ENCODE data around the gene ATP5PB.

The ATP5PB gene

DNA sequence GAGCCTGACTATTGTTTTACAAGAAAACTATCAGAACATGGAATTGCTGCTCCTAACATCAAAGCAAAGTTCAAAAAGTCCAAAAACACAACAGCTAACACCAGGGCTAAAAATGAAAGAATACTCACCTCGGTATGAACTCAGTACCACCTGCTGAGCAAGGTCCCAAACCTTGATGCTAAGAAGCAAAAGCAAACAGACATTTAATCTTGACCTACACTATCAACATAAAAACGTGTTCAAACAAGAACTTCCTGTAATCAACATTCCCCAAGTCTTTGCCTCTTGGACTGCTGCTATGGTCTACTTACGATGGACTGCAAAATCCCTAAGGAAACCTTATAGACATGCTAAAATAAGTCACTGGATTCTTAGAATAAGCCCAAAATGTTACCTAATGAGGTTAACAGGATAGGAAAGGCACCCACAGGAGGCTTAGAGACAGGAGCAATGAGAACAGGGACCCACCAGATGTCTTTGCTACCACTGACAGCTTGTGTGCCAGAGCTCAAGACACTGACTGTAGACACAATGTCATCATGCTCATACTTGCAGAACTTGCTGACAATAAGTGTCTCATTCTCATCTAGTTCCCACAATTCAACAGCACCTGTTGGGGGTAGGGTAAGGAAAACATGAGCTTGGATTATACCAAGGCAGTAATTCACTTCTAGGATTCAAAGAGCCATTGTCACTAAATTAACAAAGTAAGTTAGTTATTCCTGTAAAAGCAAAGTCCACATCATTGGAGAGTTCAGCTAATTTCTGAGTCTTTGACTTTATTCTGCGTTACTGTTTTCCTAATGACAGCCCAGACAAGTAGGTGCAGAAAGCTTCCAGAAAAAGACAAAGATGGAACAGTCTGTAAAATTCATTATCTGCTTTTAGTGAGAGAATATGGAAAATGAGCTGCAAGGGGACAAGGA is 2.0 kb upstream of the ATP5PB start:
- DNase-seq: no peak

DNA sequence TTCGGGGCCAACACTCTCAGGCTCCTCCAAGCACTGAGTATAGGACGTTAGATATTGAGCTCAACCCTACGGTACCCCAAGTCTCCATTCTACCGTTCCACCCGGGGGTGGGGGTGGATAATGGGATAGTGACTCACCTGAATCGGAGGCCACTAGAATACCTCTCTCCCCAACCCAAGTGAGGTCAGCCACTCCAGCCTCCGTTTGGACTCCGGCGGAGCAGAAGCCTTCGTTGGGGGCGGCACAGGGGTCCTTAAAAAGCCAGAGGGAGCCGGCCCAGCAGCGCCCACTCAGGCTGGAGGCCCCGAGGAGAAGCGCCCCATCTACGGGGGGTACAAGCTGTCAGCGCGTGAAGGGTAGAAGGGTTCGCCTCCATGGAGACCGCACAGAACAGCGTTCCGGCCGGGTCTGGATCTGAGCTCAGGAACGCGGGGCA is 764 bp upstream of the ATP5PB start:
- peak; percentile 20 for DNase-seq

- no peak for DNase-seq
Measured at GRCh38 chr1:111449703-111450017, 396 bp downstream of the ATP5PB start.

DNA sequence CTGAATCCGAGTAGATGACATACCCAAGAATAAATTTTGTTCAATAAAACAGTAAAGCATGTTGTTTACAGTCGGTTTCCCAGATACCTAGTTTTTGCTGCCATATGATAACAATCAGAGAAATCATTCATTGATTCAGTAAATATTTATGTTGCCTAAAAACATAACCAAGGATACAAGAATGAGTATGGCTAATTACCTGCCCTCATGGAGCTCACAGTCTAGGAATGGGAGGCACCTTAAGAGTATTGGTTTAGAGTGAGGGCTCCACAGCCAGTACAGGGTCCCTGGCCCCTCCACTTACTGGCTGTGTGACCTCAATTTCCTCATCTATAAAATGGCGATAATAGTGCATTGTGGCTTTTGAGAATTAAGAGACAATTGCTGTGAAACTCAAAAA is 921 bp downstream of the ATP5PB start:
- no peak for DNase-seq

GRCh38 chr1:111452581-111452980 is 3.3 kb downstream of the ATP5PB start:
- no peak for DNase-seq

DNA sequence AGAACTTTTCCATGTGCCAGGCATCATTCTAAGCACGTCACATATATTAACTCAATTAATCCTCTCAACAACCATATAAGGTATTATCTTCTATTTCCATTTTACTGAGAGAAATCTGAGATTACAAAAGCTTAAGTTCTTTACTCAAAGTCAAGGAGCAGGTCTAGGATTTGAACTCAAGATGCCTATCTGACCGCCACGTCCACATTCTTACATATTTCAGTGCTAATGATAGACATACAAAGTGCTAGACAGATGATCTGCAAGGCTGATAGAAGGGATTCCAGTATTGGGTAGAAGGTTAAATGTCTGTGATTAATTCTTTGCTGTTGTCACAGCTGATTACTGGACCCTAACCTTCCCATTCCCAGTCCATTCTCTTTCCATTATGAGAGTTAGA is 4.4 kb downstream of the ATP5PB start:
- no peak for DNase-seq

GRCh38 chr1:111454859-111455641 is 5.8 kb downstream of the ATP5PB start:
- DNase-seq: no peak

GRCh38 chr1:111455642-111456031 is 6.4 kb downstream of the ATP5PB start:
- no peak for DNase-seq

DNA sequence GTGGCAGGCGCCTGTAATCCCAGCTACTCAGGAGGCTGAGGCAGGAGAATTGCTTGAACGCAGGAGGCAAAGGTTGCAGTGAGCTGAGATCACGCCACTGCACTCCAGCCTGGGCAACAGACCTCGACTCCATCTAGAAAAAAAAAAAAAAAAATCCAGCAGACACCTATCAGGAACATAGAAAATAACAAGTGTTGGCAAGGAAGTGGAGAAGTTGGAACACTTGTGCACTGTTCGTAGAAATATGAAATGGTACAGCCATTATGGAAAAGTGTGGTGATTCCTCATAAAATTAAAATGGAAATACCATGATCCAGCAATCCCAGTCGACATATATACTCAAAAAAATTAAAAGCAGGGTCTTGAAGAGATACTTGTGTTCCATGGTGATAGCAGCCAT is 12.5 kb downstream of the ATP5PB start:
- no peak for DNase-seq

DNA sequence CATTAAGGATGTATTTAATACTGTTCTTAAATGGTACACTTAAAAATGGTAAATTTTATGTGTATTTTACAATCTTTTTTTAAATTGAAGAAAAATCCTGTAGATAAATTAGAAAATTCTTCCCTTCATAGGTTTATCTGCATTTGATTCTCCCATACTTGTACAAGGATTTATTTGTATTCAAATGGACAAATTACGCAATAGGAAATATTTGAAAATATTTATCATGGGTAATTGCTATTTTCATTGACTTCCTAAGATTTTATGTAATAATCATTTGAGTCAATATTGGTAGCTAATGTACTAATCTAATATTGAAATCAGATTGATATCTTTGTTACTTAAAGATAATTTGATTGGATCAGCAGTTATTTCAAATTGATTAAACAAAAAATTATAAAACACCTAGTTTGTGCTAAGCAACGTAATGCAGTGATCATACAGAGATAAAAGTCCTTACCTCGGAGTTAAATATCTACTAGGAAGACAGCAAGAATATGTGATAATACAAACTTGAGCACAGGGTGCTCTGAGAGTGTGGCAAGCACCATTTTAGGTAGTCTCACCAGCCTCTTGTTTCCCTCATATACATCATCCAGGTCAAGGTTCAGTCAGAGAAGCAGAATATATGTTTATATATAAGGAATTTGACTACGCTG is 13.2 kb downstream of the ATP5PB start:
- DNase-seq: no peak

DNA sequence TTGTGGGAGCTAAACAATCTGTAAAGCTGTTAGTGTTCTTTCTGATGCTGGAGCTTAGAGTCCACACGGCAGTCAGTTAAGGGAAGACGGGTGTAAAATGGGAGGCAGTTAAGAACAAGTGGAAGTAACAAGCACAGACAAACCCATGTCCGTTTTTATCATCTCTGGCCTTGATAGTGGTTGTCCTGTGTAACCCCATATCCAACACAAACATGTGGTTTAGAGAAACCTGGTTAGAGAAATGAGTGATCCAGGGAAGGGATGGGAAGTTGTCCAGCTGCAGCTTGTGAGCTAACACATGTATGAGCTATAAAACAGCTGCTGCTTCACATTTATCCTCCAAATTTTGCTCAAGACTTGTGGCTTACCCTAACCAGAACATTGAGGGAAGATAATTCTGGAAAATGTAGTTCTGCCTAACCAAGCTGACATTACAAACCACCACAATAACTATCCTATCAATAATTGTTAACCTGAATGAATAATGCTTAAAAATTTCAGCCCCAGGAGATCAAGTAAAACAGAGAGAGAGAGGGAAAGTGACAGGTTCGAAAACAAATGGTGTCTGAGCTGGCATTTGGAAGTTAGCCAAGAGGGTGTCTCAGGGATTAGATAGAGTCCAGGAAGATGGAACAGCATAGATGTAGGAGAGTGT is 13.9 kb downstream of the ATP5PB start:
- DNase-seq: peak; percentile 56

GRCh38 chr1:111465754-111466153 is 16.5 kb downstream of the ATP5PB start:
- DNase-seq: no peak

DNA sequence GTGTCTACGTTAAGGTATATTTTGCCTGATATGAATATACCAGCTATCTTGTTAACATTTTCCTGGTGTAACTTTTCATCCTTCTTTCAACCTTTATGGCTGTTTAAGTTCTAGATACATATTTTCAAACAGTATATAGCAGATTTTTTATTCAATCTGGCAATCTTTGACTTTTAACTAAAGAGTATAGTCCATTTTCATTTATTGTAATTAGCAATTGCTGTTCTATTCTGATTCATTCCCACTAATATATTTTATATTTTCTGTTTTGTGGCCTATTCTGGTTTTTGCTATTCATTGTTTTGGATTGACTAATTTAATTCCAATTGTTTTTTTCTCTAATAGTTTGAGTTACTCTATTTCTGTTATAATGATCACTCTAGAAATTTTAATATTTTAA is 17.2 kb downstream of the ATP5PB start:
- no peak for DNase-seq

DNA sequence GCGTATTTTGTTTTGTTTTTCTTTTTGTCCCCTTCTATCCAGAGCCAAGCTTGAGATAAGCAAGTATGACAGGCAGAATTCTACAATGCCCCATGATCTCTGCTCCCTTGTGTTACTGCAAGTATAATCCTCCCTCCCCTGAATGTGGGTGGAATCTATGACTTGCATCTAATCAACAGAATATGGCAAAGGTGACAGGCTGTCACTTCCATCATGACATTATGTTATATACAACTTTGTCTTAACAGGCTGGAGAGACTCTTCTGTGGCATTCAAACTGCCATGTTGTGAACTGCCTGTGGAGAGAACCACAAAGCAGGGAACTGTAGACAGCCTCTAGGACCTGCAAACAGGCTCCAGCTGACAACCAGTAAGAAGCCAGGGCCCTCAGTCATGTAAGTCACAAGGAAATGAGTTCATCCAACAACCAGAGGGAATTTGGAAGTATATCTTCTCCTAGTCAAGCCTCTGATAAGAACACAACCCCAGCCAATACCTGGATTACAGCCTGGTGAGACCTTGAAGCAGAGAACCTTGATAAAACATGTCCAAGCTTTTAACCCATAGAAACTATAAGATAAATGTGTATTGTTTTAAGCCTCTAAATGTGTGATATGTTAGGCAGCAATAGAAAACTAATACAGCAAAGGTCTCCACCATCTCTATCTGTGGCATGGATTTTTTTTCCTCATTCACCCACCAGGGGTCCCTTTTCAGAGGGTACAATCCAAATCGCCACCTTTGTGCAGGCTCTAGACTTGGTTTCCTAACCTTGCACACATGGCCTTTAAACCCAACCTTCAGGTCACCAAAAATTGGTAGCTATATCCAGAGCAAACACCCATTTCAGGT is 18.8 kb downstream of the ATP5PB start:
- no peak for DNase-seq

DNA sequence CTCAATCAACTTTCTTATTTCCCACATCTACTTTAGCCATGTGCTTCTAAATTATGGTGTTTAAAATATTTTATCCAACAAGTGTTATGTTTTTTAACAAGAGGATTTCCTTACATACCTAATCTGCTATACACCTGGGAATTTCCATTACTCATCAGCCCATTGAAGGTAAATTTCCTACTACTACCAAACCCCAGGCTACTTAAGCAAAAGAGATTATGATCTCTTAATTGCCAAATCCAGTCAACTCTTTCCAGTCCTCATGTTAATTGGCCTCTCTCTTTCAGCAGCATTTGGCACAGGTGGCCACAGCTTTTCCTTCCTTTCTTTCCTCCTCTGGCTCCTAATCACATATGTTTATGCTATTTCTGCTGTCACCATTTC is 19.4 kb downstream of the ATP5PB start:
- DNase-seq: no peak

GRCh38 chr1:111469539-111469938 is 20.3 kb downstream of the ATP5PB start:
- DNase-seq: no peak

GRCh38 chr1:111470596-111470995 is 21.3 kb downstream of the ATP5PB start:
- no peak for DNase-seq

- no peak for DNase-seq
Measured at GRCh38 chr1:111471012-111471411, 21.7 kb downstream of the ATP5PB start.

GRCh38 chr1:111471538-111471937 is 22.3 kb downstream of the ATP5PB start:
- no peak for DNase-seq

DNA sequence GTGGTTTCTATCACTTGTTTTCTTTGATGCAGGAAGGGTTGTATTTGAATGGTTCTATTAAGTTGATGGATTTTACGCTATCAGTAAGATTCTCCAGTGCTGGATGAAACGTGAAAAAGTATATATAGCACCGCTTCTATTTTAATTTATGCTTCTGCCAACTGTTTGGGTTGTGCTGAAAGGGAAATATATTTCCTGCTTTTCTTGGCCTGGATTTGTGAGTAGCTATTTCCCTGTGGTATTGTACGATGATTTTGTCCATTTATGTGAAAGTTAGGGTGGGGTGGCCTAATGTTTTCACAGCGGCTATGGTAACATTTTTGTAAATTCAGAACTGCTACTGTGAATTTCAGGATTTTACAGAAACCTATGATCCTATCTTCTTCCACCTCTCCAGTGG is 24.8 kb downstream of the ATP5PB start:
- DNase-seq: peak; percentile 11

DNA sequence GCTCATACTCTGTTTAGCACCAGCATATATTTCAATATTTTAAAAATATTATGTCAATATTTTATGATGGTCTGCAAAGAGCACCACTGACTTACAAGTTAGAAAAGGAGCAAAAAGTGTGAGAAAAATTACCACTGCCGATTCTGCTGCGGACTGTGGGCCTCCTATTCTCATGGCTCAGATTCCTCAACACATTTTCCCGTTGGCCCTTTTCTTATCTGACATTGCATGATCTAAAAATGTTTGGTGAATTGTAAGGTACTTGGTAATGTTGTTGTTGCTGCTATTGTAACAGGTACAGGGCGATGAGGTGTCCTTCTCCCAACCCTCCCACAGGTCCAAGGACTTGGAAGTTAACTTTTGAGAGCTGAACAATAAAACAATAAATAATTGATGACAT is 25.3 kb downstream of the ATP5PB start:
- no peak for DNase-seq

DNA sequence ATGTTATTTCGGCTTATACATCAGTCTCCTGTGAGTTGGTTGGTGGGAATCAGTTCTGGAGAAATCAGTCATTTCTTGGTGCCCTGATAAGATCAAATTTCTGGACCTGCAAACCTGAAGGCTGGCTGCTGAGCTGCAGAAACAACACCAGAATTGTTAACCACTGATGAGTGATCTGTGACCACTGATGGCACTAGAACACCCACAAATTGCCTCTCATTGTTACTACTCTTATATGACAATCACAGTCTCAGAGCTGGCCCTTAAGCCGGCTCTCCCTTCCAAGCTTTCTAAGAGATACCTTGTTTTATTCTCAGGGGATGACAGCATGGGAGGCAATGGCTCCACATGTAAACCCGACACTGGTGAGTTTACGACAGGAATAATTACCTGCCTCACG is 26.4 kb downstream of the ATP5PB start:
- no peak for DNase-seq

Measured in fibroblast of skin of right biceps (primary cell).